ENCODE results near the gene GGT5.
"Not testable (repeated sequence)": the region's sequence is repeated elsewhere in the genome, so short reads cannot be mapped to it uniquely, and the experiment has no call there.

The GGT5 gene

GRCh38 chr22:24231706-24232105 lies 13.2 kb downstream of the GGT5 start:
- no peak for DNase-seq
- Mint-ChIP-seq H3K9me3 (no peaks in the 10 kb centered on the region), H3K27ac (no peak overlapping the region), H3K27me3 (no peaks in the 10 kb centered on the region), H3K4me1 (ENCODE audit: low read depth) (peaks cover 3% of the 10 kb centered on the region), H3K36me3 (ENCODE audit: low read depth) (no peaks in the 10 kb centered on the region), H3K4me3 (no peak overlapping the region)

- no peaks in the 10 kb centered on the region for H3K36me3 Mint-ChIP-seq (ENCODE audit: low read depth)
- H3K4me1 Mint-ChIP-seq (ENCODE audit: low read depth): peaks cover 3% of the 10 kb centered on the region
- no peaks in the 10 kb centered on the region for H3K27me3 Mint-ChIP-seq
- H3K27ac Mint-ChIP-seq: no peak overlapping the region
- peak; percentile 79 for DNase-seq
- H3K9me3 Mint-ChIP-seq: no peaks in the 10 kb centered on the region
- no peak overlapping the region for H3K4me3 Mint-ChIP-seq
These were observed 13.8 kb downstream of the GGT5 start for GRCh38 chr22:24230911-24231656.

GRCh38 chr22:24225951-24226350 lies 18.9 kb downstream of the GGT5 start:
- Mint-ChIP-seq H3K27ac (no peak overlapping the region), H3K4me1 (ENCODE audit: low read depth) (no peaks in the 10 kb centered on the region), H3K36me3 (ENCODE audit: low read depth) (no peaks in the 10 kb centered on the region), H3K9me3 (peaks cover 2% of the 10 kb centered on the region), H3K4me3 (no peak overlapping the region), H3K27me3 (no peaks in the 10 kb centered on the region)
- DNase-seq: no peak

GRCh38 chr22:24225044-24225601 lies 19.8 kb downstream of the GGT5 start:
- H3K4me1 Mint-ChIP-seq (ENCODE audit: low read depth): no peaks in the 10 kb centered on the region

GRCh38 chr22:24224468-24224867 lies 20.4 kb downstream of the GGT5 start:
- Mint-ChIP-seq H3K9me3 (peaks cover 2% of the 10 kb centered on the region), H3K27ac (no peak overlapping the region), H3K4me1 (ENCODE audit: low read depth) (no peaks in the 10 kb centered on the region), H3K4me3 (no peak overlapping the region), H3K36me3 (ENCODE audit: low read depth) (no peaks in the 10 kb centered on the region), H3K27me3 (no peaks in the 10 kb centered on the region)
- DNase-seq: no peak

More at GRCh38 chr22:24225044-24225601, 19.8 kb downstream of the GGT5 start:
- no peaks in the 10 kb centered on the region for H3K27me3 Mint-ChIP-seq
- H3K36me3 Mint-ChIP-seq (ENCODE audit: low read depth): no peaks in the 10 kb centered on the region
- peaks cover 2% of the 10 kb centered on the region for H3K9me3 Mint-ChIP-seq
- H3K4me3 Mint-ChIP-seq: no peak overlapping the region
- DNase-seq: no peak
- H3K27ac Mint-ChIP-seq: no peak overlapping the region

- H3K27me3 Mint-ChIP-seq: no peaks in the 10 kb centered on the region
- H3K27ac Mint-ChIP-seq: no peak overlapping the region
These were observed 25.1 kb downstream of the GGT5 start for GRCh38 chr22:24219750-24220149.

GRCh38 chr22:24217384-24217783 lies 27.5 kb downstream of the GGT5 start:
- no peaks in the 10 kb centered on the region for H3K27me3 Mint-ChIP-seq
- peaks cover 6% of the 10 kb centered on the region for H3K4me1 Mint-ChIP-seq (ENCODE audit: low read depth)
- H3K4me3 Mint-ChIP-seq: no peak overlapping the region
- no peaks in the 10 kb centered on the region for H3K36me3 Mint-ChIP-seq (ENCODE audit: low read depth)
- no peak for DNase-seq
- no peak overlapping the region for H3K27ac Mint-ChIP-seq
- H3K9me3 Mint-ChIP-seq: no peaks in the 10 kb centered on the region

More at GRCh38 chr22:24219750-24220149, 25.1 kb downstream of the GGT5 start:
- no peak for DNase-seq
- Mint-ChIP-seq H3K4me3 (no peak overlapping the region), H3K36me3 (ENCODE audit: low read depth) (no peaks in the 10 kb centered on the region), H3K4me1 (ENCODE audit: low read depth) (peaks cover 6% of the 10 kb centered on the region), H3K9me3 (peaks cover 2% of the 10 kb centered on the region)

GRCh38 chr22:24216541-24217209 lies 28.2 kb downstream of the GGT5 start:
- Mint-ChIP-seq H3K4me1 (ENCODE audit: low read depth) (peaks cover 6% of the 10 kb centered on the region), H3K27ac (no peak overlapping the region), H3K9me3 (no peaks in the 10 kb centered on the region), H3K36me3 (ENCODE audit: low read depth) (no peaks in the 10 kb centered on the region), H3K4me3 (no peak overlapping the region), H3K27me3 (no peaks in the 10 kb centered on the region)
- no peak for DNase-seq

- no peaks in the 10 kb centered on the region for H3K36me3 Mint-ChIP-seq (ENCODE audit: low read depth)
- H3K27ac Mint-ChIP-seq: no peak overlapping the region
- H3K4me1 Mint-ChIP-seq (ENCODE audit: low read depth): peaks cover 6% of the 10 kb centered on the region
- no peak for DNase-seq
- no peaks in the 10 kb centered on the region for H3K9me3 Mint-ChIP-seq
- H3K4me3 Mint-ChIP-seq: no peak overlapping the region
- no peaks in the 10 kb centered on the region for H3K27me3 Mint-ChIP-seq
These were observed 30.2 kb downstream of the GGT5 start for GRCh38 chr22:24214467-24215285.

GRCh38 chr22:24213111-24213510 lies 31.8 kb downstream of the GGT5 start:
- H3K4me3 Mint-ChIP-seq; H3K4me1 Mint-ChIP-seq (ENCODE audit: low read depth); H3K27ac Mint-ChIP-seq; H3K27me3 Mint-ChIP-seq; DNase-seq; H3K9me3 Mint-ChIP-seq; H3K36me3 Mint-ChIP-seq (ENCODE audit: low read depth): not testable (repeated sequence)

GRCh38 chr22:24211716-24212115 lies 33.2 kb downstream of the GGT5 start:
- not testable (repeated sequence) for H3K27me3 Mint-ChIP-seq; H3K4me3 Mint-ChIP-seq; DNase-seq; H3K36me3 Mint-ChIP-seq (ENCODE audit: low read depth); H3K27ac Mint-ChIP-seq; H3K9me3 Mint-ChIP-seq
- H3K4me1 Mint-ChIP-seq (ENCODE audit: low read depth): peaks cover 21% of the 10 kb centered on the region

GRCh38 chr22:24210409-24210808 lies 34.5 kb downstream of the GGT5 start:
- not testable (repeated sequence) for H3K9me3 Mint-ChIP-seq; DNase-seq; H3K4me3 Mint-ChIP-seq; H3K27ac Mint-ChIP-seq; H3K27me3 Mint-ChIP-seq; H3K36me3 Mint-ChIP-seq (ENCODE audit: low read depth)
- H3K4me1 Mint-ChIP-seq (ENCODE audit: low read depth): peaks cover 15% of the 10 kb centered on the region

- Mint-ChIP-seq H3K9me3 (no peaks in the 10 kb centered on the region), H3K36me3 (ENCODE audit: low read depth) (no peaks in the 10 kb centered on the region), H3K27me3 (no peaks in the 10 kb centered on the region), H3K4me3 (no peak overlapping the region), H3K4me1 (ENCODE audit: low read depth) (peaks cover 15% of the 10 kb centered on the region), H3K27ac (no peak overlapping the region)
- no peak for DNase-seq
These were observed 35.2 kb downstream of the GGT5 start for GRCh38 chr22:24209687-24210086.

- Mint-ChIP-seq H3K27ac (no peak overlapping the region), H3K4me3 (no peak overlapping the region), H3K4me1 (ENCODE audit: low read depth) (peaks cover 15% of the 10 kb centered on the region), H3K27me3 (no peaks in the 10 kb centered on the region), H3K9me3 (no peaks in the 10 kb centered on the region), H3K36me3 (ENCODE audit: low read depth) (no peaks in the 10 kb centered on the region)
- DNase-seq: no peak
These were observed 35.9 kb downstream of the GGT5 start for GRCh38 chr22:24209016-24209415.
